A549 (cell line): ENCODE data around the gene MYBPHL. TPM values are rescaled to one million over a fixed set of nuclear protein-coding genes. Genes with fewer than 3 reads are reported as not detected.
A peak's percentile ranks its signal among the peaks of the same experiment; 100 is the strongest.

ENCODE experiments used
- ATAC-seq, 2 experiments: fragments of 200-7000 bp in 1 of 2; fragments of >200 bp in 1 of 2; cut with Nextera tagmentation in 1 of 2; cut with Tn5 transposase in 1 of 2; 3 replicates each; pipeline versions ENCODE4 v1.8.0 to v1.9.1; 2018 to 2020; ENCODE audit warnings: mild to moderate bottlenecking in 1 of 2, moderate library complexity in 1 of 2
- CTCF ChIA-PET: fragments of 300-600 bp; sonication (Branson Sonifier 250); formaldehyde crosslinking; extraction: SDS; loops from one replicate; lab custom pipeline; 2021; ENCODE audit warnings: antibody characterized with exemption, inconsistent platforms; lab: Yijun Ruan, JAX
- POLR2A ChIA-PET: fragments of 350-600 bp; formaldehyde crosslinking; extraction: SDS; loops from one replicate; lab custom pipeline; 2021; ENCODE audit warnings: antibody characterized with exemption, inconsistent platforms; lab: Yijun Ruan, JAX
- DNase-seq, 2 experiments: peaks; one replicate each; pipeline versions ENCODE4 v3.0.0 to v3.0.0-alpha.2; 2011 to 2016; ENCODE audit warnings: low read depth in 1 of 2, low spot score in 1 of 2
- FAIRE-seq: peaks from 2 replicates; lab custom pipeline; 2011; peaks lifted over from hg19 to GRCh38; lab: Jason Lieb, UNC
- H3K27ac ChIP-seq, 2 experiments: fragments of >200 bp; sonication (Bioruptor Twin); formaldehyde crosslinking; 3 replicates each; pipeline ENCODE4 v1.5.1; 2016 to 2017
- H3K4me1 ChIP-seq: fragments of >200 bp; sonication (Bioruptor Twin); formaldehyde crosslinking; 3 replicates; pipeline ENCODE4 v1.6.1; 2016
- H3K4me2 ChIP-seq: fragments of >200 bp; sonication (Bioruptor Twin); formaldehyde crosslinking; 3 replicates; pipeline ENCODE4 v1.6.1; 2016
- H3K4me3 ChIP-seq: fragments of >200 bp; sonication (Bioruptor Twin); formaldehyde crosslinking; 3 replicates; pipeline ENCODE4 v1.5.1; 2016
- H3K9me3 ChIP-seq: fragments of >200 bp; sonication (Bioruptor Twin); formaldehyde crosslinking; 3 replicates; pipeline ENCODE4 v1.6.1; 2016
- CBX2 ChIP-seq: fragments of 200-600 bp; sonication (generic); IDR thresholded peaks from 2 replicates; pipeline ENCODE4 v1.6.1; 2016; ENCODE audit warnings: low read depth, mild to moderate bottlenecking, borderline replicate concordance
- CBX8 ChIP-seq: fragments of 200-600 bp; sonication (generic); IDR thresholded peaks from 2 replicates; pipeline ENCODE4 v1.6.1; 2016
- EHF ChIP-seq: fragments of 250-450 bp; sonication (Bioruptor Pico); IDR thresholded peaks from 2 replicates; pipeline ENCODE4 v1.5.0; 2020; ENCODE audit warnings: mild to moderate bottlenecking
- EP300 ChIP-seq, 2 experiments: fragments of >200 bp; sonication (Bioruptor Twin); formaldehyde crosslinking; IDR thresholded peaks; 2 replicates in 1 of 2; 3 replicates in 1 of 2; pipeline ENCODE4 v1.6.1; 2016 to 2017
- FOSB ChIP-seq: fragments of 250-450 bp; sonication (Bioruptor Pico); IDR thresholded peaks from 2 replicates; pipeline ENCODE4 v1.5.0; 2020; ENCODE audit warnings: mild to moderate bottlenecking, moderate library complexity
- GATA3 ChIP-seq: IDR thresholded peaks from 2 replicates; pipeline ENCODE4 v1.6.1; 2012; ENCODE audit warnings: borderline replicate concordance
- HES2 ChIP-seq: fragments of >200 bp; sonication (Bioruptor Twin); formaldehyde crosslinking; IDR thresholded peaks from 2 replicates; pipeline ENCODE4 v1.6.1; 2016
- HEYL ChIP-seq: fragments of 250-450 bp; sonication (Bioruptor Pico); IDR thresholded peaks from 2 replicates; pipeline ENCODE4 v1.8.0; 2021; ENCODE audit warnings: mild to moderate bottlenecking, moderate library complexity
- HOXA7 ChIP-seq: fragments of 250-450 bp; sonication (Bioruptor Pico); IDR thresholded peaks from 2 replicates; pipeline ENCODE4 v1.5.0; 2020; ENCODE audit warnings: mild to moderate bottlenecking, moderate library complexity
- JUNB ChIP-seq: fragments of >200 bp; sonication (Bioruptor Twin); formaldehyde crosslinking; IDR thresholded peaks from 2 replicates; pipeline ENCODE4 v1.6.1; 2016
- KDM1A ChIP-seq: fragments of 200-600 bp; sonication (generic); IDR thresholded peaks from 2 replicates; pipeline ENCODE4 v1.6.1; 2016; ENCODE audit warnings: low read depth, mild to moderate bottlenecking
- MAX ChIP-seq: IDR thresholded peaks from 2 replicates; pipeline ENCODE4 v1.6.1; 2012
- NR3C1 ChIP-seq: fragments of >200 bp; sonication (Bioruptor Twin); formaldehyde crosslinking; IDR thresholded peaks from 3 replicates; pipeline ENCODE4 v1.6.1; 2017
- POLR2A ChIP-seq: IDR thresholded peaks from 2 replicates; pipeline ENCODE4 v1.6.1; 2012; ENCODE audit warnings: mild to moderate bottlenecking, low read length
- POLR2AphosphoS2 ChIP-seq: conservative IDR thresholded peaks from 2 replicates; pipeline ENCODE4 v1.6.1; 2012; ENCODE audit warnings: low read length, improper control_type of control experiment, inconsistent platforms
- RARB ChIP-seq: fragments of 250-450 bp; sonication (Bioruptor Pico); IDR thresholded peaks from 2 replicates; pipeline ENCODE4 v1.8.0; 2021; ENCODE audit warnings: mild to moderate bottlenecking, moderate library complexity
- RCOR1 ChIP-seq: fragments of 150-350 bp; IDR thresholded peaks from 2 replicates; pipeline ENCODE4 v1.6.1; 2014; ENCODE audit warnings: antibody characterized with exemption, low read length, low read depth
- RFX5 ChIP-seq: fragments of 450-650 bp; IDR thresholded peaks from 2 replicates; pipeline ENCODE4 v1.7.1; 2014; ENCODE audit warnings: antibody characterized with exemption, mild to moderate bottlenecking, moderate library complexity
- RNF2 ChIP-seq: fragments of 200-600 bp; sonication (generic); IDR thresholded peaks from 2 replicates; pipeline ENCODE4 v1.6.1; 2016; ENCODE audit warnings: low read depth, mild to moderate bottlenecking, antibody characterized with exemption, moderate library complexity, borderline replicate concordance
- WGBS: methylation state at CpG from one replicate; pipeline ENCODE4 v1.1.6; 2017; ENCODE audit errors: missing lambda C conversion rate; 5-methylcytosine and 5-hydroxymethylcytosine counted together
- polyA plus RNA-seq, 4 experiments: library from polyadenylated mRNA; depleted of rRNA in 3 of 4; stranded (reverse); fragments of >200 nt; fragmentation: RNase III in 1 of 4; extraction: RNeasy Plus Mini Kit Qiagen cat#74134 plus additional on column Dnase treatment in 1 of 4; gene quantifications; 2 replicates in 3 of 4; 3 replicates in 1 of 4; pipeline ENCODE4 v1.2.3, GENCODE V29; 2011 to 2017
- TF ChIP-seq, protein P1 (sequence below): IDR thresholded peaks from 2 replicates; pipeline ENCODE4 v1.6.1; 2012; ENCODE audit warnings: low read depth, borderline replicate concordance
- TF ChIP-seq, protein P2 (sequence below): fragments of >200 bp; sonication (Bioruptor Twin); formaldehyde crosslinking; IDR thresholded peaks from 3 replicates; pipeline ENCODE4 v1.5.1; 2016
- TF ChIP-seq, protein P3 (sequence below): IDR thresholded peaks from 2 replicates; pipeline ENCODE4 v1.6.1; 2012
- TF ChIP-seq, protein P4 (sequence below): fragments of 200-600 bp; sonication (generic); IDR thresholded peaks from 2 replicates; pipeline ENCODE4 v1.6.1; 2016; ENCODE audit warnings: antibody characterized with exemption, mild to moderate bottlenecking, moderate library complexity

The MYBPHL gene
- polyA plus RNA-seq, 2 of the 4 experiments (the other 2 are of a cell fraction) = not detected

- H3K4me1 ChIP-seq = peaks cover 11% of the 10 kb centered on the region
- H3K27ac ChIP-seq = peak within 1 kb of the TSS; percentile 75 to 95
- ChIA-PET CTCF (interaction anchor here (1.0 to 1.9 kb wide), 4 partner anchors 10 to 284 kb away, joined by 3 to 6 read pairs (median 4); no protein-coding TSS in a partner anchor), POLR2A (interaction anchor here (1.1 kb wide), 1 partner anchor 149 kb away, joined by 3 read pairs; the partner anchor contains the start of gene SORT1)
- ATAC-seq = peak; percentile 75 to 87
- DNase-seq = peak; percentile 56 to 73
- H3K4me3 ChIP-seq = peak within 1 kb of the TSS; percentile 74
- no peaks in the 10 kb centered on the region for H3K9me3 ChIP-seq
- TF ChIP-seq MAX (peak; percentile 66), POLR2A (peak; percentile 26; the same call in 1 of the 2 replicates), HOXA7 (CRISPR knock-in tag) (no peak)
- TF ChIP-seq, protein P1, sequence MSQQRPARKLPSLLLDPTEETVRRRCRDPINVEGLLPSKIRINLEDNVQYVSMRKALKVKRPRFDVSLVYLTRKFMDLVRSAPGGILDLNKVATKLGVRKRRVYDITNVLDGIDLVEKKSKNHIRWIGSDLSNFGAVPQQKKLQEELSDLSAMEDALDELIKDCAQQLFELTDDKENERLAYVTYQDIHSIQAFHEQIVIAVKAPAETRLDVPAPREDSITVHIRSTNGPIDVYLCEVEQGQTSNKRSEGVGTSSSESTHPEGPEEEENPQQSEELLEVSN = peak; percentile 66; the same call in 1 of the 2 replicates
- 34% methylated on average over 14 of the region's 49 CpGs for WGBS
- FAIRE-seq = no peak
- H3K4me2 ChIP-seq = peak within 1 kb of the TSS; percentile 86
Measured at GRCh38 chr1:109248797-109249629, 57.8 kb downstream of the MYBPHL start, which contains the start of gene CELSR2. Gene CELSR2 (plus strand): TSS chr1:109249539. CDS start chr1:109250080, 541 bp downstream.

GRCh38 chr1:109248444-109248796 lies 58.4 kb downstream of the MYBPHL start:
- no peak for ATAC-seq
- FAIRE-seq = no peak
- CTCF ChIA-PET = interaction anchor here (1.0 to 1.5 kb wide), 3 partner anchors 9 to 151 kb away, joined by 3 to 4 read pairs (median 3); no protein-coding TSS in a partner anchor

GRCh38 chr1:109247401-109248365 lies 59.1 kb downstream of the MYBPHL start:
- 97% methylated on average over 7 of the region's 8 CpGs for WGBS
- H3K9me3 ChIP-seq = no peaks in the 10 kb centered on the region
- FAIRE-seq (no peak), ATAC-seq (no peak), DNase-seq (no peak)
- peaks cover 5% of the 10 kb centered on the region; the same call in 1 of the 3 replicates for H3K4me1 ChIP-seq
- no peak overlapping the region for H3K27ac ChIP-seq
- H3K4me3 ChIP-seq = no peak overlapping the region
- POLR2A ChIA-PET = no interaction called here
- no peak overlapping the region for H3K4me2 ChIP-seq
- CTCF ChIA-PET = interaction anchor here (1.0 to 1.5 kb wide), 4 partner anchors 9 to 152 kb away, joined by 3 to 4 read pairs (median 3); no protein-coding TSS in a partner anchor
- TF ChIP-seq RCOR1 (no peak), KDM1A (no peak), RNF2 (no peak), NR3C1 (no peak), EHF (CRISPR knock-in tag) (no peak), HEYL (CRISPR knock-in tag) (no peak), RARB (no peak), FOSB (CRISPR knock-in tag) (no peak), HES2 (no peak)
- TF ChIP-seq, protein P2, sequence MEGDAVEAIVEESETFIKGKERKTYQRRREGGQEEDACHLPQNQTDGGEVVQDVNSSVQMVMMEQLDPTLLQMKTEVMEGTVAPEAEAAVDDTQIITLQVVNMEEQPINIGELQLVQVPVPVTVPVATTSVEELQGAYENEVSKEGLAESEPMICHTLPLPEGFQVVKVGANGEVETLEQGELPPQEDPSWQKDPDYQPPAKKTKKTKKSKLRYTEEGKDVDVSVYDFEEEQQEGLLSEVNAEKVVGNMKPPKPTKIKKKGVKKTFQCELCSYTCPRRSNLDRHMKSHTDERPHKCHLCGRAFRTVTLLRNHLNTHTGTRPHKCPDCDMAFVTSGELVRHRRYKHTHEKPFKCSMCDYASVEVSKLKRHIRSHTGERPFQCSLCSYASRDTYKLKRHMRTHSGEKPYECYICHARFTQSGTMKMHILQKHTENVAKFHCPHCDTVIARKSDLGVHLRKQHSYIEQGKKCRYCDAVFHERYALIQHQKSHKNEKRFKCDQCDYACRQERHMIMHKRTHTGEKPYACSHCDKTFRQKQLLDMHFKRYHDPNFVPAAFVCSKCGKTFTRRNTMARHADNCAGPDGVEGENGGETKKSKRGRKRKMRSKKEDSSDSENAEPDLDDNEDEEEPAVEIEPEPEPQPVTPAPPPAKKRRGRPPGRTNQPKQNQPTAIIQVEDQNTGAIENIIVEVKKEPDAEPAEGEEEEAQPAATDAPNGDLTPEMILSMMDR = no peak
- TF ChIP-seq, protein P3, sequence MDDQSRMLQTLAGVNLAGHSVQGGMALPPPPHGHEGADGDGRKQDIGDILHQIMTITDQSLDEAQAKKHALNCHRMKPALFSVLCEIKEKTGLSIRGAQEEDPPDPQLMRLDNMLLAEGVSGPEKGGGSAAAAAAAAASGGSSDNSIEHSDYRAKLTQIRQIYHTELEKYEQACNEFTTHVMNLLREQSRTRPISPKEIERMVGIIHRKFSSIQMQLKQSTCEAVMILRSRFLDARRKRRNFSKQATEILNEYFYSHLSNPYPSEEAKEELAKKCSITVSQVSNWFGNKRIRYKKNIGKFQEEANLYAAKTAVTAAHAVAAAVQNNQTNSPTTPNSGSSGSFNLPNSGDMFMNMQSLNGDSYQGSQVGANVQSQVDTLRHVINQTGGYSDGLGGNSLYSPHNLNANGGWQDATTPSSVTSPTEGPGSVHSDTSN = no peak
- TF ChIP-seq, protein P4, sequence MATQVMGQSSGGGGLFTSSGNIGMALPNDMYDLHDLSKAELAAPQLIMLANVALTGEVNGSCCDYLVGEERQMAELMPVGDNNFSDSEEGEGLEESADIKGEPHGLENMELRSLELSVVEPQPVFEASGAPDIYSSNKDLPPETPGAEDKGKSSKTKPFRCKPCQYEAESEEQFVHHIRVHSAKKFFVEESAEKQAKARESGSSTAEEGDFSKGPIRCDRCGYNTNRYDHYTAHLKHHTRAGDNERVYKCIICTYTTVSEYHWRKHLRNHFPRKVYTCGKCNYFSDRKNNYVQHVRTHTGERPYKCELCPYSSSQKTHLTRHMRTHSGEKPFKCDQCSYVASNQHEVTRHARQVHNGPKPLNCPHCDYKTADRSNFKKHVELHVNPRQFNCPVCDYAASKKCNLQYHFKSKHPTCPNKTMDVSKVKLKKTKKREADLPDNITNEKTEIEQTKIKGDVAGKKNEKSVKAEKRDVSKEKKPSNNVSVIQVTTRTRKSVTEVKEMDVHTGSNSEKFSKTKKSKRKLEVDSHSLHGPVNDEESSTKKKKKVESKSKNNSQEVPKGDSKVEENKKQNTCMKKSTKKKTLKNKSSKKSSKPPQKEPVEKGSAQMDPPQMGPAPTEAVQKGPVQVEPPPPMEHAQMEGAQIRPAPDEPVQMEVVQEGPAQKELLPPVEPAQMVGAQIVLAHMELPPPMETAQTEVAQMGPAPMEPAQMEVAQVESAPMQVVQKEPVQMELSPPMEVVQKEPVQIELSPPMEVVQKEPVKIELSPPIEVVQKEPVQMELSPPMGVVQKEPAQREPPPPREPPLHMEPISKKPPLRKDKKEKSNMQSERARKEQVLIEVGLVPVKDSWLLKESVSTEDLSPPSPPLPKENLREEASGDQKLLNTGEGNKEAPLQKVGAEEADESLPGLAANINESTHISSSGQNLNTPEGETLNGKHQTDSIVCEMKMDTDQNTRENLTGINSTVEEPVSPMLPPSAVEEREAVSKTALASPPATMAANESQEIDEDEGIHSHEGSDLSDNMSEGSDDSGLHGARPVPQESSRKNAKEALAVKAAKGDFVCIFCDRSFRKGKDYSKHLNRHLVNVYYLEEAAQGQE = no peak

More at GRCh38 chr1:109248444-109248796, 58.4 kb downstream of the MYBPHL start:
- DNase-seq = no peak
- TF ChIP-seq CBX2 = no peak
- TF ChIP-seq CBX8 = no peak
- no peak for TF ChIP-seq GATA3
- no peak for TF ChIP-seq JUNB
- no peak for TF ChIP-seq HES2
- no peak for TF ChIP-seq EP300 (IDR thresholded peaks at IDR 0.05)
- no peak for TF ChIP-seq POLR2AphosphoS2
- TF ChIP-seq RFX5 = no peak
- TF ChIP-seq, all 56 proteins: peak for 0
- no peak overlapping the region for H3K27ac ChIP-seq
- no peak overlapping the region for H3K4me2 ChIP-seq
- POLR2A ChIA-PET = no interaction called here
- H3K4me1 ChIP-seq = peaks cover 5% of the 10 kb centered on the region; the same call in 1 of the 3 replicates
- H3K9me3 ChIP-seq = no peaks in the 10 kb centered on the region
- no peak overlapping the region for H3K4me3 ChIP-seq
- WGBS = 88% methylated on average over 5 of the region's 7 CpGs
